Nucleus accumbens (tissue), 56 donors: ENCODE data around the gene DNM2.
"Not testable (repeated sequence)": the region's sequence is repeated elsewhere in the genome, so short reads cannot be mapped to it uniquely, and the experiment has no call there.

ENCODE experiments used
- DNase-seq, 56 donors: peaks; one replicate each; lab custom pipeline; 2025; lab: John Stamatoyannopoulos, UW

The DNM2 gene

DNA sequence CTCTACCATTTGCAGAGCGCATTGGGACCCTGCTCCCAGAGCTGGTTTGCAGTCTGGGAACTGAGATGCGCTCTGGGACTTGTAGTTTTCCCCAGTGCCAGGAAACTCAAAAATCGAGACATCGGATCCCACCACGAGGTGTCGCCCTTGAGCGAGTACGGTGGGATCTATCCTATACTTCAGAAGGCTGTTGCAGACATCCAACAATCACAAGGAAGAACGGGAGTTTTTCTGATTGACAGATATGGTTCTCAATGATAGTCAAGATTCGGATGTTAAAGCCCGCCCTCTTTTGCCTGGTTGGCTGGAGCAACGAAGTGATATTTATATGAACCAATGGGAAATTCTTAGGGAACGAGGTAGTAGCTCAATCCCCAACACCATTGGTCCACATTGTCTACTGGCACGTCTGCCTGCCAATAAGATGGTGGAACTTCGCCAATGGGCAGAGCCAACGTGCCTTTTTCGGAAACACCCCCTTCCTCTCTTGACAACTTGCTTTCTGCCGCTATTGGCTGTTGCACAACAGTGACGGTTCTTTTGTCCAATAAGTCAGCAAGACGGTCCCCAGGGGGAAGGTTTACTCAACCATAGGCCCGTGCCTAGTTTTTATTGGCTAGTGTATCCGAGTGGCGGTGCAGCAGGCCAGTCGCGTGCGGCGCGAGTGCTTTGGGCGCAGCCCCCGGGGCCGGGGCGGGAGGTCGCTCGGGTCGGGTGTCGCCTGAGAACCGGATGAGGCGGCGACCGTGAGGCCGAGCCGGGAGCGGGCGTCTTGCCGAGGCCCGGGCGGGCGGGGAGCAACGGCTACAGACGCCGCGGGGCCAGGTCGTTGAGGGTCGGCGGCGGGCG is at the start of gene DNM2:
Gene DNM2 (plus strand): TSS at position 724 of the 849 bp plus-strand sequence. CDS start 164 bp downstream, outside the sequence.
- DNase-seq, result peak; percentile 94 to 100 (median 99)

DNA sequence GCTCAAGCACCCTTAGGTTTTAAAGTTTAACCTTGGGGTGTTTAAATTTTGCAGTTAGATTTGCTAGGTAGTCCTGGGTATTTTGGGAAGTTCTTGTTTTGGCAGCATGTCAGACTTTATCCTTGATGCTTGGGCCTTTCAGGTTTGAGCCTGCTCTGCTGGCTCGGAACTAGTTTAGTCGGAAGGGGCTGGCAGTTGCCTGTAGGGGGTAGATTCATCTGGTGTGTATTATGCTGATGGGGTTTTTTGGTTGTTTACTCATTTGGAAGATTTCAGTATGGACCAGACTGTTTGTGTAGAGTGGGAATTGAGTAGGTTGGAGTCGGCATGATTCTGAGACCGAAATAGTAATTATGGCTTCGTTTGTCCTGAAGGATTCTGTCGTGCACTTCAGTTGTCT is 48.6 kb upstream of the DNM2 start:
- DNase-seq, result no peak

GRCh38 chr19:10670182-10670581 is 47.7 kb upstream of the DNM2 start:
- DNase-seq, result no peak

- DNase-seq, result no peak
Observed at GRCh38 chr19:10670876-10671804, 46.7 kb upstream of the DNM2 start.

DNA sequence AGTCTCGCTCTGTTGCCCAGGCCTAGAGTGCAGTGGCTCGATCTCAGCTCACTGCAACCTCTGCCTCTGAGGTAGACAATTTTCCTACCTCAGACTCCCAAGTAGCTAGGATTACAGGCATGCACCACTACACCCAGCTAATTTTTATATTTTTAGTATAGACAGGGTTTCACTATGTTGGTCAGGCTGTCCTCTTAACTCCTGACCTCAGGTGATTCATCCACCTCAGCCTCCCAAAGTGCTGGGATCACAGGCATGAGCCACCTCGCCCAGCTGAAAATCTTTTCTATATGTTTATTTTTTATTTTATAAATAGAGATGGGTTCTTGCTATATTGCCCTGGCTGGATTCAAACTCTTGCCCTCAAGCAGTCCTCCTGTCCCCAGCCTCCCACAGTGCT is 46.0 kb upstream of the DNM2 start:
- not testable (repeated sequence) for DNase-seq

GRCh38 chr19:10675214-10675613 is 42.7 kb upstream of the DNM2 start:
- DNase-seq, result not testable (repeated sequence)

DNA sequence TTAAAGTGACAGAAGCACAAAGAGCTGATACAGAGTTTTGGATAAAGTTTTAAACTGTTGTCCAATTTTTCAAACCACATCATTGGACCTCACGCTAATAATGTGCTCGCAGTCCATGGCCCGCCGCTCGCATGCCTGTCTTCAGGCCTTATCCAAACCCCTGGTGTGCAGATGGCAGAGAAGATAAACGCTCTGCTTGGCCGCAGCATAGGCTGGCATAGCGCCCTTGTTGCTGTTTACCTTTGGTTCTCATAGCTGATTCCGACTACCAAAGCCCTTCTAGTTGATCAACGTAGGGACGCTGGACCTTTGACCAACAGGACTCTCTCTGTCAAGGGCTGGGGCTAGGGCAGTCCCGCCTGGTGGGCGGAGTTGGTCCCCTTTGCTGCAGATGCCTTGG is 40.1 kb upstream of the DNM2 start:
- no peak for DNase-seq

GRCh38 chr19:10678813-10679212 is 39.1 kb upstream of the DNM2 start:
- no peak for DNase-seq

- DNase-seq, result no peak
Observed at GRCh38 chr19:10679743-10680142, 38.1 kb upstream of the DNM2 start.

GRCh38 chr19:10680545-10681135 is 37.2 kb upstream of the DNM2 start:
- no peak for DNase-seq

DNA sequence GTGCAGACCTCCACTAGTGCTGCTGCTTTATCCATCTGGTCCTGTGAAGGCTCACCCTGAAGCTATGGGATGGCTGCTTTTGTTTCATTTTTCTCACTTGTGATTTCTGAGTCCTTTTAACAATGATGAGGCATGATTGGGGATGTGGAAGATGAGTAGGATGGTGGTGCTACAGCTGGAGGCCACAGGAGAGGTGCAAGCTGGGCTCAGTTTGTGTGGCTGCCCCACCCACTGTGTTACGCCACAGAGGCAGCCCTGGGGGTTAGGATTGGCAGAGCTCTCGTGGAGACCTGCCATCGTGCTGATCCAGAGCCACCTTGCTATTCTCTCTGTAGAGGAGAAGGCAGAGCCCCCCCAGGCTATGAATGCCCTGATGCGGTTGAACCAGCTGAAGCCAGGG is 36.2 kb upstream of the DNM2 start:
- no peak for DNase-seq

DNA sequence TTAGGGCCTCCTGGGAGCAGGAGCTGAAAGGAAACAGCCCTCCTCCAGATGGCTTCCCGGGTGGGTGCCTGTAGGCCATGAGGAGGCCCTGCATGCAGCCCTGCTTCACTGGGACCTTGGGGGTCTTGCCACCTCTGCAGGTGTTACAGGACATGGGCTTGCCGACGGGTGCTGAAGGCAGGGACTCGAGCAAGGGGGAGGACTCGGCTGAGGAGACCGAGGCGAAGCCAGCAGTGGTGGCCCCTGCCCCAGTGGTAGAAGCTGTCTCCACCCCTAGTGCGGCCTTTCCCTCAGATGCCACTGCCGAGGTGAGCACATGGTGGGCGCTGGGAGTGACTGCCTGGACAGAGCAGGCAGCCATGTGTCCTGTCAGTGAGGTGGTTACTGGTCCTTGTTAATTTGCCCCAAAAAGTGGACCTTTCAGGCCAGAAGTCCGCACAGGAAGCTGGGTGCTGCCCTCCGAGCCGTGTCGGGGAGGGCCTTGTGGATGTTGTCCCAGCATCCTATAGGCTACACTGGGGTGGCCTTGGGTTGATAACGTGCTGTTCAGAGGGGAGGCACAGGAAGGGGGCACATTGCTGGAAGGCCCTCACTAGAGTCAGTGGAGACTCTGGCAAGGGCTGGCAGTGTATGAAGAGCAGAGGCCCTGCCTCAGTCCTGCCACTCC is 35.3 kb upstream of the DNM2 start:
- no peak for DNase-seq

DNA sequence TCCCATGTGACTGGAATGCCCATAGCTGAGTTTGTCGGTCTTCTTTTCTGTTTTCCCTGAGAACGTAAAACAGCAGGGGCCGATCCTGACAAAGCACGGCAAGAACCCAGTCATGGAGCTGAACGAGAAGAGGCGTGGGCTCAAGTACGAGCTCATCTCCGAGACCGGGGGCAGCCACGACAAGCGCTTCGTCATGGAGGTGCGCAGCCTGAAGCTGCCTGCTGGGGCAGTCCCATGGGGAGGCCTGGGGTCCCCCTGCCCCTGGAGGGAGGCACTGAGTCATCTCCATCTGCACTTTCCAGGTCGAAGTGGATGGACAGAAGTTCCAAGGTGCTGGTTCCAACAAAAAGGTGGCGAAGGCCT is 34.8 kb upstream of the DNM2 start:
- DNase-seq, result no peak

- no peak for DNase-seq
Observed at GRCh38 chr19:10683582-10683981, 34.3 kb upstream of the DNM2 start.

DNA sequence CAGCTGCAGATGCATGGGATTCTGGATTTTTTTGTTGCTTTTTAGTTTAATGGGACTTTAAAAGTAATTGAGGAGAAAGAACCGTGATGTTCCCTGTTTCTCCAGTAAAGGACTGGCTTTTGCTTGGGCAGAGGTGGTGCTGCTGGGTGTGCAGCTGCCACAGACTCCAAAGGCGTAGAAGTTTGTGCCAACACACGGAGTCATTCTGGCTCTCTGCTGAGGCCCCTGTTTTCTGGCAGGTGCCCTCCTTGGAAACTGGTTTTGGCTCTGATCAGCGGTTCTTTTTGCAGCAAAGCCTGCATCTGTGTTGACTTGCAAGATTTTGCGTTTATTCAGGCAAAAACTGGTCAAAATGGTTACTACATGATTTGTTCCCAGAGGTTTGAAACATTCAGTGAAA is 32.7 kb upstream of the DNM2 start:
- peak in 33 of 56 donors; percentile 1 to 66 (median 17) for DNase-seq

- DNase-seq, result peak in 5 of 56 donors; percentile 14 to 31 (median 16)
Observed at GRCh38 chr19:10686193-10686592, 31.7 kb upstream of the DNM2 start.

- DNase-seq, result peak in 50 of 56 donors; percentile 9 to 88 (median 58)
Observed at GRCh38 chr19:10686661-10687517, 31.0 kb upstream of the DNM2 start.

DNA sequence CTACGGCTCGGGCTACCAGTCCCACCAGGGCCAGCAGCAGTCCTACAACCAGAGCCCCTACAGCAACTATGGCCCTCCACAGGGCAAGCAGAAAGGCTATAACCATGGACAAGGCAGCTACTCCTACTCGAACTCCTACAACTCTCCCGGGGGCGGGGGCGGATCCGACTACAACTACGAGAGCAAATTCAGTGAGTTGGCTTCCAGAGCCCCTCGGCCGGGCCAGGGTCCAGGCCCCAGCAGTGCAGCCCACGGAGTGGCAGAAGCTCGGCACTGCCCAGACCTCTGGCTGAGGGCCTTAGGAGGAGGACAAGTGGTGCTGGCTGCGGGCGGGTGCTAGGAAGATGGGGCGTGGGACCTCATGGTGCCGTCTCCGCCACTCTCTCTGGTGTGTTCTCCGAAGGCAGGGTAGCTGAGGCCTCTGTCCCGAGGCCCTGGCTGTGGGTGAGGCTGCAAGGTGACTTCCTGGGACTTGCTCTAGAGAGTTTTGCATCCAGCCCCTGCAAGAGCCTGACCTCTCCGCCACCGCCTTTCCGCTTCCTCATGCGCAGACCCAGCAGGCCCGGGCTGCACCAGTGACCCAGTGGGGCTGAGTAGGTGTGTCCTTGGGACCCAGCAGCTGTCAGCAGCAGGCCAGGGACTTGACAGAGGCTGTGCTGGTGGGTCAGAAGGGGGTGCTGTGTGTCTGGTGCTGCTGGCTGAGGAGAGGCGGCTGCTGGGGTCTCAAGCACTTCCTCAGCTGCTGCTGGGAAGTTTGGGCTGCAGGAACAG is 30.2 kb upstream of the DNM2 start:
- DNase-seq, result no peak
